ENCODE data around the gene PTPRK. TPM values are rescaled to one million over a fixed set of nuclear protein-coding genes. Genes with fewer than 3 reads are reported as not detected.

The PTPRK gene
- total and polyA plus RNA-seq, 3 experiments from 2014 or later = 0.74 to 23.0 (median 21.3) TPM

- Histone ChIP-seq H3K27ac (ENCODE audit: low read depth, low read length) (no peak overlapping the region), H3K27me3 (ENCODE audit: insufficient read depth, low read length, poor library complexity, severe bottlenecking) (peaks cover 2% of the 10 kb centered on the region), H3K4me1 (ENCODE audit: insufficient read depth, low read length) (no peaks in the 10 kb centered on the region), H3K9me3 (ENCODE audit: low read length) (no peaks in the 10 kb centered on the region), H3K4me3 (ENCODE audit: low read length) (no peak overlapping the region), H3K36me3 (ENCODE audit: insufficient read depth, low read length) (no peaks in the 10 kb centered on the region)
- Mint-ChIP-seq H3K9me3 (no peaks in the 10 kb centered on the region), H3K27me3 (peaks cover 4 to 59% of the 10 kb centered on the region in 2 donors), H3K27ac (no peak overlapping the region), H3K4me3 (no peak overlapping the region), H3K36me3 (no peaks in the 10 kb centered on the region), H3K4me1 (no peaks in the 10 kb centered on the region)
- ChIA-PET POLR2A (no interaction called here), CTCF (no interaction called here)
- DNase-seq = no peak
Observed at GRCh38 chr6:128538763-128539162, 18.4 kb upstream of the PTPRK start.

GRCh38 chr6:128532827-128533226, 12.4 kb upstream of the PTPRK start:
- H3K9me3 Mint-ChIP-seq = no peaks in the 10 kb centered on the region
- peaks cover 24 to 58% of the 10 kb centered on the region in 2 donors for H3K27me3 Mint-ChIP-seq
- H3K9me3 ChIP-seq (ENCODE audit: low read length) = no peaks in the 10 kb centered on the region
- no peaks in the 10 kb centered on the region for H3K4me1 Mint-ChIP-seq
- no peaks in the 10 kb centered on the region for H3K4me1 ChIP-seq (ENCODE audit: insufficient read depth, low read length)
- H3K27me3 ChIP-seq (ENCODE audit: insufficient read depth, low read length, poor library complexity, severe bottlenecking) = peaks cover 1% of the 10 kb centered on the region
- ChIA-PET CTCF (no interaction called here), POLR2A (no interaction called here)
- H3K27ac Mint-ChIP-seq = no peak overlapping the region
- no peak for DNase-seq
- H3K36me3 Mint-ChIP-seq = no peaks in the 10 kb centered on the region
- no peaks in the 10 kb centered on the region for H3K36me3 ChIP-seq (ENCODE audit: insufficient read depth, low read length)
- H3K27ac ChIP-seq (ENCODE audit: low read depth, low read length) = no peak overlapping the region
- H3K4me3 ChIP-seq (ENCODE audit: low read length) = no peak overlapping the region
- no peak overlapping the region for H3K4me3 Mint-ChIP-seq

GRCh38 chr6:128532136-128532535, 11.7 kb upstream of the PTPRK start:
- H3K4me1 Mint-ChIP-seq = no peaks in the 10 kb centered on the region
- POLR2A ChIA-PET = no interaction called here

GRCh38 chr6:128531696-128532095, 11.3 kb upstream of the PTPRK start:
- no peaks in the 10 kb centered on the region for H3K4me1 Mint-ChIP-seq
- H3K4me3 Mint-ChIP-seq = no peak overlapping the region
- ChIA-PET CTCF (no interaction called here), POLR2A (no interaction called here)
- peaks cover 21 to 61% of the 10 kb centered on the region in 2 donors for H3K27me3 Mint-ChIP-seq
- DNase-seq = no peak
- H3K36me3 Mint-ChIP-seq = no peaks in the 10 kb centered on the region
- H3K4me3 ChIP-seq (ENCODE audit: low read length) = no peak overlapping the region
- H3K4me1 ChIP-seq (ENCODE audit: insufficient read depth, low read length) = no peaks in the 10 kb centered on the region
- no peaks in the 10 kb centered on the region for H3K27me3 ChIP-seq (ENCODE audit: insufficient read depth, low read length, poor library complexity, severe bottlenecking)
- H3K9me3 ChIP-seq (ENCODE audit: low read length) = no peaks in the 10 kb centered on the region
- no peak overlapping the region for H3K27ac Mint-ChIP-seq
- H3K36me3 ChIP-seq (ENCODE audit: insufficient read depth, low read length) = no peaks in the 10 kb centered on the region
- H3K27ac ChIP-seq (ENCODE audit: low read depth, low read length) = no peak overlapping the region
- H3K9me3 Mint-ChIP-seq = no peaks in the 10 kb centered on the region

More at GRCh38 chr6:128532136-128532535, 11.7 kb upstream of the PTPRK start:
- Histone ChIP-seq H3K27me3 (ENCODE audit: insufficient read depth, low read length, poor library complexity, severe bottlenecking) (no peaks in the 10 kb centered on the region), H3K27ac (ENCODE audit: low read depth, low read length) (no peak overlapping the region), H3K4me1 (ENCODE audit: insufficient read depth, low read length) (no peaks in the 10 kb centered on the region), H3K36me3 (ENCODE audit: insufficient read depth, low read length) (no peaks in the 10 kb centered on the region), H3K4me3 (ENCODE audit: low read length) (no peak overlapping the region), H3K9me3 (ENCODE audit: low read length) (no peaks in the 10 kb centered on the region)
- no peak for DNase-seq
- H3K27ac Mint-ChIP-seq = no peak overlapping the region
- peaks cover 24 to 61% of the 10 kb centered on the region in 2 donors for H3K27me3 Mint-ChIP-seq
- CTCF ChIA-PET = no interaction called here
- no peaks in the 10 kb centered on the region for H3K9me3 Mint-ChIP-seq
- no peaks in the 10 kb centered on the region for H3K36me3 Mint-ChIP-seq
- no peak overlapping the region for H3K4me3 Mint-ChIP-seq

- Mint-ChIP-seq H3K36me3 (no peaks in the 10 kb centered on the region), H3K4me3 (no peak overlapping the region), H3K27ac (no peak overlapping the region), H3K9me3 (no peaks in the 10 kb centered on the region), H3K27me3 (peaks cover 20 to 59% of the 10 kb centered on the region in 2 donors), H3K4me1 (no peaks in the 10 kb centered on the region)
- no peak overlapping the region for H3K27ac ChIP-seq (ENCODE audit: low read depth, low read length)
- DNase-seq = no peak
- H3K4me3 ChIP-seq (ENCODE audit: low read length) = no peak overlapping the region
- no peaks in the 10 kb centered on the region for H3K36me3 ChIP-seq (ENCODE audit: insufficient read depth, low read length)
- H3K27me3 ChIP-seq (ENCODE audit: insufficient read depth, low read length, poor library complexity, severe bottlenecking) = peaks cover 5% of the 10 kb centered on the region
- ChIA-PET CTCF (no interaction called here), POLR2A (no interaction called here)
- no peaks in the 10 kb centered on the region for H3K4me1 ChIP-seq (ENCODE audit: insufficient read depth, low read length)
- H3K9me3 ChIP-seq (ENCODE audit: low read length) = no peaks in the 10 kb centered on the region
Observed at GRCh38 chr6:128528241-128528640, 7.8 kb upstream of the PTPRK start.

GRCh38 chr6:128527375-128527774, 7.0 kb upstream of the PTPRK start:
- no peak overlapping the region for H3K27ac ChIP-seq (ENCODE audit: low read depth, low read length)
- no peaks in the 10 kb centered on the region for H3K9me3 Mint-ChIP-seq
- H3K27me3 Mint-ChIP-seq = peaks cover 21 to 59% of the 10 kb centered on the region in 2 donors
- H3K36me3 ChIP-seq (ENCODE audit: insufficient read depth, low read length) = no peaks in the 10 kb centered on the region
- H3K27me3 ChIP-seq (ENCODE audit: insufficient read depth, low read length, poor library complexity, severe bottlenecking) = peaks cover 9% of the 10 kb centered on the region
- no peaks in the 10 kb centered on the region for H3K4me1 Mint-ChIP-seq
- CTCF ChIA-PET = no interaction called here
- no peak overlapping the region for H3K27ac Mint-ChIP-seq
- H3K9me3 ChIP-seq (ENCODE audit: low read length) = no peaks in the 10 kb centered on the region
- POLR2A ChIA-PET = no interaction called here
- H3K36me3 Mint-ChIP-seq = no peaks in the 10 kb centered on the region
- no peak for DNase-seq
- no peaks in the 10 kb centered on the region for H3K4me1 ChIP-seq (ENCODE audit: insufficient read depth, low read length)
- no peak overlapping the region for H3K4me3 Mint-ChIP-seq
- H3K4me3 ChIP-seq (ENCODE audit: low read length) = no peak overlapping the region

GRCh38 chr6:128526152-128526914, 5.9 kb upstream of the PTPRK start:
- H3K27ac ChIP-seq (ENCODE audit: low read depth, low read length) = no peak overlapping the region
- Mint-ChIP-seq H3K9me3 (no peaks in the 10 kb centered on the region), H3K27ac (no peak overlapping the region), H3K27me3 (peaks cover 25 to 63% of the 10 kb centered on the region in 2 donors), H3K36me3 (no peaks in the 10 kb centered on the region), H3K4me1 (peaks cover 0 to under 1% (median under 1%) of the 10 kb centered on the region in 3 donors), H3K4me3 (no peak overlapping the region)
- DNase-seq = no peak
- H3K4me1 ChIP-seq (ENCODE audit: insufficient read depth, low read length) = no peaks in the 10 kb centered on the region
- H3K27me3 ChIP-seq (ENCODE audit: insufficient read depth, low read length, poor library complexity, severe bottlenecking) = peaks cover 16% of the 10 kb centered on the region
- H3K4me3 ChIP-seq (ENCODE audit: low read length) = no peak overlapping the region
- POLR2A ChIA-PET = no interaction called here
- no peaks in the 10 kb centered on the region for H3K36me3 ChIP-seq (ENCODE audit: insufficient read depth, low read length)
- CTCF ChIA-PET = no interaction called here
- H3K9me3 ChIP-seq (ENCODE audit: low read length) = no peaks in the 10 kb centered on the region

GRCh38 chr6:128525406-128525805, 5.0 kb upstream of the PTPRK start:
- ChIA-PET POLR2A (no interaction called here), CTCF (no interaction called here)
- no peak overlapping the region for H3K4me3 ChIP-seq (ENCODE audit: low read length)
- H3K9me3 Mint-ChIP-seq = no peaks in the 10 kb centered on the region
- peaks cover 5% of the 10 kb centered on the region for H3K4me1 ChIP-seq (ENCODE audit: insufficient read depth, low read length)
- H3K4me3 Mint-ChIP-seq = no peak overlapping the region
- no peak overlapping the region for H3K27ac Mint-ChIP-seq
- peaks cover 24 to 65% of the 10 kb centered on the region in 2 donors for H3K27me3 Mint-ChIP-seq
- no peak overlapping the region for H3K27ac ChIP-seq (ENCODE audit: low read depth, low read length)
- peaks cover 23% of the 10 kb centered on the region for H3K27me3 ChIP-seq (ENCODE audit: insufficient read depth, low read length, poor library complexity, severe bottlenecking)
- no peak for DNase-seq
- H3K36me3 ChIP-seq (ENCODE audit: insufficient read depth, low read length) = no peaks in the 10 kb centered on the region
- no peaks in the 10 kb centered on the region for H3K36me3 Mint-ChIP-seq
- H3K4me1 Mint-ChIP-seq = peaks cover 4 to 7% (median 6%) of the 10 kb centered on the region in 3 donors
- no peaks in the 10 kb centered on the region for H3K9me3 ChIP-seq (ENCODE audit: low read length)

Measured in CD8-positive, alpha-beta memory T cell (primary cell).